Measurements from ENCODE around the gene FBXO21.

FBXO21 gene

GRCh38 chr12:117161460-117162166, 28.7 kb downstream of the FBXO21 start:
- TF ChIP-seq ZFX (IDR thresholded peaks at IDR 0.05; ENCODE audit: borderline replicate concordance) = no peak
- no peak for TF ChIP-seq CTCF (IDR thresholded peaks at IDR 0.05)
- no peak overlapping the region for H3K27ac ChIP-seq

GRCh38 chr12:117159674-117160073, 30.6 kb downstream of the FBXO21 start:
- no peak overlapping the region for H3K27ac ChIP-seq
- TF ChIP-seq CTCF (IDR thresholded peaks at IDR 0.05) = no peak
- no peak for TF ChIP-seq ZFX (IDR thresholded peaks at IDR 0.05; ENCODE audit: borderline replicate concordance)

GRCh38 chr12:117158911-117159553, 31.2 kb downstream of the FBXO21 start:
- no peak overlapping the region for H3K27ac ChIP-seq
- TF ChIP-seq ZFX (IDR thresholded peaks at IDR 0.05; ENCODE audit: borderline replicate concordance) = no peak
- no peak for TF ChIP-seq CTCF (IDR thresholded peaks at IDR 0.05)

GRCh38 chr12:117158096-117158495, 32.2 kb downstream of the FBXO21 start:
- no peak overlapping the region for H3K27ac ChIP-seq
- no peak for TF ChIP-seq CTCF (IDR thresholded peaks at IDR 0.05)
- no peak for TF ChIP-seq ZFX (IDR thresholded peaks at IDR 0.05; ENCODE audit: borderline replicate concordance)

GRCh38 chr12:117155278-117156060, 34.8 kb downstream of the FBXO21 start:
- TF ChIP-seq CTCF (IDR thresholded peaks at IDR 0.05) (peak; percentile 100), ZFX (IDR thresholded peaks at IDR 0.05; ENCODE audit: borderline replicate concordance) (no peak)
- no peak overlapping the region for H3K27ac ChIP-seq

GRCh38 chr12:117152793-117153775, 37.2 kb downstream of the FBXO21 start:
- no peak overlapping the region for H3K27ac ChIP-seq
- no peak for TF ChIP-seq ZFX (IDR thresholded peaks at IDR 0.05; ENCODE audit: borderline replicate concordance)
- no peak for TF ChIP-seq CTCF (IDR thresholded peaks at IDR 0.05)

Measured in 22Rv1 (cell line).